GM19452 (cell line): ENCODE measurements around the gene JMJD1C.

Source experiments
- ATAC-seq: cut with Tn5 transposase; IDR thresholded peaks from one replicate; pipeline ENCODE4 v1.9.1; 2021; ENCODE audit not compliant: unreplicated experiment

JMJD1C gene

GRCh38 chr10:63264617-63265221, 201.1 kb downstream of the JMJD1C start:
- ATAC-seq, result no peak

DNA sequence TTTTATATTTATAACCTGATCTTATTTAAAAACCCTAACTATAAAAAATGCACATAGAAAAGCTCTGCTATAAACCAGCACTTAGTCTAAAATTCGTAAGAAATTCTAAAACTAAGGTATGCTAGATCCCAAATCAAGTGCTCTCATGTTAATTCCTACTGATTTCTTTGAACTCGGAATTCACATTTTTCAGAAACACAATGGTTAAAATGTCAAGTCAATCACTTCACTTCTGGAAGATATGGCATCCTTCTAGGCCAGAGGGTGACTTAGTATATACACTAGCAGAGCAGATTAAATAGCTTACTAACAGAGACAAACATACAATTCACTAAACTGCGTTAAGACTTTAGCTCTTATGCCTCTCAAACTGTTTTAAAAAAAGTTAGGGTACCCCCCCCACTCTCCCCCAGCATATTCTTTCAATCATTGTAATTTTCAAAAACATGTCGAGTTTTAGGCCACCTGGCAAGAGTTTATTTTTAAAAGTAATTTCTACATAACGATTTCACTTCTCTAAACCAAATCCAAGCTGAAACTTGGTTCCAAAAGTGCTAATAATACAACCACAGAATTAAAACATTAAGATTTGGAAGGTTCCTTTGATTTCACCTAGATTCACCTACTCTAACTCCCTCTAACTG, 203.2 kb downstream of the JMJD1C start:
- no peak for ATAC-seq

- peak; percentile 39 for ATAC-seq
Observed at GRCh38 chr10:63261496-63261895, 204.3 kb downstream of the JMJD1C start.

DNA sequence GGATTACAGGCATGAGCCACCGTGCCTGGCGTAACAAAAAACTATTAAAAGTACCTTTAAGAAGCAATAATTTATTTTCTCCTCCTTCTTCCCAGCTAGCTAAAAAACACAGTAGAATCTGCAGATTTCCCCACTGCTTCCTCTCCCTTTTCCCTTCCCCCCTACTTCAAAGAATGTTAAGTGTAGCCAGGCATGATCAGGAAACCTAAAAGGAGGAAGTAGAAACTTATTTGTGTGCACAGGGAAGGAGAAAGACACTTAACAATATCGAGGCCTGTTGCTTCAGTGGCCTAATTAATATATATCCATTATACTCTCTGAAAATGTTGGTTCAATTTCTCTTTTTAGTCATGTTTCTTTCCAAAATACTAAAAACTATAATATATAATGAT, 204.9 kb downstream of the JMJD1C start:
- ATAC-seq, result no peak

GRCh38 chr10:63260103-63260859, 205.5 kb downstream of the JMJD1C start:
- ATAC-seq, result no peak

DNA sequence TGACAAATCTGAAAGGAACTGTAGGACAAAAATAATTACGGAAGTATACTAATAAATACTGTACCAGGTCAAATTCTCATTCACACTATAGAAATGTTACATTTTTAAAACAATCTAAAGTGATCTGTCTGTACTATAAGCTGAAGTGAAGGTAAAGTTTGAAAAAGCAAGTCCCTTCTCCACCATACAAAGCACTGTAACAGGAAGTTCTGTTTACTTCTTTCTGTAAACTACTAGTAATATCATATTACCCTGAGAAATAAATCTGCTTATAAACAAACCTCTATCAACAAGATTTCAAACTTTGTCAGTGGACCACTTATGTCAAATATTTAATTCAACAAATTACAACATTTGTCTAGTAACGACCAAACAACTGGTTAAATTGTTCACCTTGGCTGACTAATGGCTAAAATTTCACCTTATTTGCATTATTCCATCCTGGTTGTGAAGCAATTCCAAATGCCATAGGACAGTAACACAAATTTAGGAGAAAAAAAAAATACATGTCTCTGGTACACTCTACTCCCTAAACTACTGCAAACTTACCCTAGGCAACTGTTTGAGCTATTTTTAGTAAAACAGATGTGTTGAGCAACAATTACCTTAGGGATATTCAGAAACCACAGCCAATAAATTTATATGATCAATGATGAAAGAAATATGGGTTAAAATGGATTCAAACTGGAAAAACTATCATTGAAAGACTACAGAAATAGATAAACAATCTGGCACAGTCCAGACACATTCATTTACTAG, 206.7 kb downstream of the JMJD1C start:
- ATAC-seq, result no peak

DNA sequence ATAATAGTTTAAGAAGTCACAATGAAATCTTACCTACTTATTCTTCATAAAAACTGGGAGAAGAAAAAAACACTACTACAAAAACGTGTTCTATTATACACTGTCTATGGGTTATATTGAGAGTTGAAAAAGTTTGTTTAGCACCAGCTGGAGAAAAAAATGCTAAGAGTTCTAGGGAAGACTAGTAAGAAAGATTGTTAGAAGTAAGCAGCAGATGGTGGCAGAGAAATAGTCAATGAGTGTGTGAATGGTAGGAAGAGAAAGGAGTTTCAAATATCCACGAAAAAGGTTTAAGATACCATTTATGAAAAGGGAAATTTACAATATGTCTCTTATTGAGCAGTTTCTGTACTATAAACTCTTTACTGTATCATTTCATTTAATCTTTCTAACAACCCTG, 208.0 kb downstream of the JMJD1C start:
- ATAC-seq, result no peak

- ATAC-seq, result no peak
Observed at GRCh38 chr10:63256009-63256773, 209.6 kb downstream of the JMJD1C start.

GRCh38 chr10:63255316-63255715, 210.5 kb downstream of the JMJD1C start:
- ATAC-seq, result no peak

GRCh38 chr10:63253040-63253439, 212.7 kb downstream of the JMJD1C start:
- ATAC-seq, result no peak

- no peak for ATAC-seq
Observed at GRCh38 chr10:63252095-63252762, 213.5 kb downstream of the JMJD1C start.

DNA sequence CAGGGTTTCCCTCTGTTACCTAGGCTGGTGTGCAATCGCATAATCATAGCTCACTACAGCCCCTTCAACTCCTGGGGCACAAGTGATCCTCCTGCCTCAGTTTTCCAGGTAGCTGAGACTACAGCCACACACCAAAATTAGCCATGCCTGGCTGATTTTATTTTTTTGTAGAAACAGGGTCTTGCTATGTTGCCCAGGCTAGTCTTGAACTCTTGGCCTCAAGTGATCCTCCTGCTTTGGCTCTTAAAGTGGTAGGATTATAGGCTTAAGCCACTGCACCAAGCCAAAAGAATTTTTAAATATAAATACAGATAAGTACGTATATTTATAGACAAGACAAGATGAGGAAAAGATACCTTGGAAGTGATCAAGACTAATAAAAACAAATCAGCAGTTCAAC, 215.7 kb downstream of the JMJD1C start:
- no peak for ATAC-seq

GRCh38 chr10:63247771-63248170, 218.0 kb downstream of the JMJD1C start:
- ATAC-seq, result no peak

GRCh38 chr10:63246356-63246755, 219.4 kb downstream of the JMJD1C start:
- ATAC-seq, result no peak

DNA sequence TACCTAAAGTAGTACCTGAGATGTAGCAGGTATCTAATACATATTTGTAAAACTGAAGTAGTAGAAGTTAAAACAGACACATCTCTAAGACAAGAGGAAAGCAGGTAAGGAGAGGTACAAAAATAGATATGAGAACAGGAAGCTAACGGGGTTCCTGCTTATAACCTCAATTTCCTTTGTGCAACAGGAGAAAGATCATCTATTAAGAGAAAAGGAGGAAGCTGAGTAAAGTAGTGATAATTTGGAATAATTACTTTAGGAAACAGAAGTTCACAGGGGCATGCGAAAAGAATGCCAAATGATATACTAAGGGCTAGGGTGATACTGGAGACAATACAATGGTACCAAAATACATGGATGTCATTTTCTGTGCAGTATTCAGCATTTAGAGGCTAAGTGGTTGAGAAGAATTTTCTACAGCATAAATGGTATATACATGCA, 223.9 kb downstream of the JMJD1C start:
- ATAC-seq, result no peak

DNA sequence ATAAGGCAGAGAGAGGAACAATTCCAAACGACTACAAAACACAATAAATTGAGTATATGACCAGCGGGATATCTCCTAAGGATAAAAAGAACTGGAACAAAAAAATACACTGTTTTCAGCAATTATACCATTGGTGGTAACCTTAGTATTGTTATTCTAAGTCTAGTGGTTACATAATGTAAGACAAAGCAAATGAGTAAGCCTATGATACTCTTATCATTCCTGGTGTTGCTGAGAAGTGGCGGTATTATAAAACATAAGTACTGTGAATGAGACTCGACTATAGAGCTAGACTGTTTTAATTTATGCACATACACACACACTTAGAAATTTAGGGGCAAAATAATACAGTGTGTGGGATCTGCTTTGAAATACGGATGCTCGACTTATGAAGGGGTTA, 225.0 kb downstream of the JMJD1C start:
- no peak for ATAC-seq

GRCh38 chr10:63238501-63238900, 227.3 kb downstream of the JMJD1C start:
- no peak for ATAC-seq

DNA sequence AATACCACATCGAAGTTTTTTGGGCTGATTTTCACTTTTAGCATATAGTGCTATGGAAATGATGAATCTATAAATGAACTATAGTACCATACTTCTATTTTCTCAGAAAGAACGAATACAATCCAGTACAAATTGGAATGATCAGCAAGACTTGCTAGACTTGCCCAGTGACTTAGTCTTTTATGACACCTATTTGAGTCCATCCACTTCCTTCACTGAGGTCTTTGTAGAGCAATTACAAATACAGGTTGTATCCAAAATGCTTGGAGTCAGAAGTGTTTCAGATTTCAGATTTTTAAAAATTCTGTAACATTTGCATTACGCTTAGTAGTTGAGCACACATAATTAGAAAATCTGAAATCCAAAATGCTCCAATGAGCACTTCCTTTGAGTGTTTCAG, 228.4 kb downstream of the JMJD1C start:
- no peak for ATAC-seq

- peak; percentile 95 for ATAC-seq
Observed at GRCh38 chr10:63236113-63236935, 229.5 kb downstream of the JMJD1C start.
